ENCODE data around the gene XPNPEP2.

XPNPEP2 gene

DNA sequence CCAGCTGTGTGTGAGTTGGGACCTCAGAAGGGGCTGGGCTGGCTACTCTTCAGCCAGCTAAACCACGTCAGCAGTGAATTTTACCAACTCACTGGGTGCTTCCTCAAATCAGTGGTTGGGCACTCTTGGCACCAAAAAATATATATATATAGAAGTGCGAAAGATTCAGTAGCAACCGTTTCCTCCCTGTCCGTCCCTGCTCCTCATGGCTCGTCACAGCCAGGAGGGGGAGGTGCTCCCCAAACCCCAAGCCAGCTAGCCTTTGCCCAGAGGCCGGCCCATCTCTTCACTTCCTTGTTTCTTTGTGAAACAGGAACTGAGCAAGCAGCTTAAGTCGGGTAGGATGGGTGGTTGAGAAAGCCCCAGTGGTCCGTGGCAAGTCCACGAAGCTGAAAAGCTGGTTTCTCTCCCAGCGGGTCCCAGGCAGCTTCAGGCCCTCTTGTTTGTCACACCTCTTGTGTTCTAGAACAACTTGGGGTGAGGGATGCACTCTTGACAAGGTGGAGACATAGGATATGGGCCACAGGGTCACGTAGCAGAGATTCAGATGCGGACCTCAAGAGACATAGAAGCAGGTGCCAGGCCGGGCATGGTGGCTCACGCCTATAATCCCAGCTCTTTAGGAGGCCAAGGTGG, 34.1 kb downstream of the XPNPEP2 start:
- no peak for TF ChIP-seq ZNF274 (IDR thresholded peaks at IDR 0.05; ENCODE audit: low read depth, low read length)
- no peak overlapping the region for H3K4me3 ChIP-seq (ENCODE audit: low read length)

DNA sequence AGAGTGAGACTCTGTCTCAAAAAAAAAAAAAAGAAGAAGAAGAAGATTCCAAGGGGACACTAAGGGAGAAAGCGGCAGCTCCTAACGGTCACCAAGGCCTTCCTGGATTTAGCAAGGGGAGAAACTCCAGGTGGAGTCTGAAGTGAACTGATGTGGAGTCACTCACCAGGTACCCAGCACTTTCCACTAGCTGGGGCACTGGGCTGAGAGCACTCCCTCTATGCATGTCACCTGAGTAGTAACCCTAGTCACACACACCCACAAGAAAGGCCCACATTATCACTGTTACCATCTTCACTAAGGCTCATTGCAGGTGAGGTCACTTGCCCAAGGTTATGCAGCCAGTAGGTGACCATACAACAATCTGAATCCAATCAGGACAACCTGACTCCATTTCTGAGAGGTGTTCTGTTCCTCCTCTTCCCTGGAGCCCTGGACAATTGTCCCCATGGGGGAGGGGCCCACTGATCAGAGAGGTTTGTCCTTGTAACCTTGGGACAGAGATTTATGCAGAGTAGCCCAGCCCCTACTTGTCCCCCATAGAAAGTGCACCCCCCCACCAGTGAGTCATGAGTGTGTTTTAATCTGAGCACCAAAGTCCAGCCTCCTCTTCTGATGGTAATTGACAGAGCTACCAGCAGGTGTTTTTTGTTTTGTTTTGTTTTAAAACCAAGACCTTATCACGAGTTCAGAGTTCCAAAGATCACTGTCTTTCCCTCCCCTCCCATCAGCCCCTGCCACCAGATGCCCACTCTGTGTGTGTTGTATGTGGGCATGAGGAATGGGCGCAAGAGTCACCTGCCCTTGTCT, 35.1 kb downstream of the XPNPEP2 start:
- TF ChIP-seq ZNF274 (IDR thresholded peaks at IDR 0.05; ENCODE audit: low read depth, low read length), result no peak
- H3K4me3 ChIP-seq (ENCODE audit: low read length), result no peak overlapping the region

DNA sequence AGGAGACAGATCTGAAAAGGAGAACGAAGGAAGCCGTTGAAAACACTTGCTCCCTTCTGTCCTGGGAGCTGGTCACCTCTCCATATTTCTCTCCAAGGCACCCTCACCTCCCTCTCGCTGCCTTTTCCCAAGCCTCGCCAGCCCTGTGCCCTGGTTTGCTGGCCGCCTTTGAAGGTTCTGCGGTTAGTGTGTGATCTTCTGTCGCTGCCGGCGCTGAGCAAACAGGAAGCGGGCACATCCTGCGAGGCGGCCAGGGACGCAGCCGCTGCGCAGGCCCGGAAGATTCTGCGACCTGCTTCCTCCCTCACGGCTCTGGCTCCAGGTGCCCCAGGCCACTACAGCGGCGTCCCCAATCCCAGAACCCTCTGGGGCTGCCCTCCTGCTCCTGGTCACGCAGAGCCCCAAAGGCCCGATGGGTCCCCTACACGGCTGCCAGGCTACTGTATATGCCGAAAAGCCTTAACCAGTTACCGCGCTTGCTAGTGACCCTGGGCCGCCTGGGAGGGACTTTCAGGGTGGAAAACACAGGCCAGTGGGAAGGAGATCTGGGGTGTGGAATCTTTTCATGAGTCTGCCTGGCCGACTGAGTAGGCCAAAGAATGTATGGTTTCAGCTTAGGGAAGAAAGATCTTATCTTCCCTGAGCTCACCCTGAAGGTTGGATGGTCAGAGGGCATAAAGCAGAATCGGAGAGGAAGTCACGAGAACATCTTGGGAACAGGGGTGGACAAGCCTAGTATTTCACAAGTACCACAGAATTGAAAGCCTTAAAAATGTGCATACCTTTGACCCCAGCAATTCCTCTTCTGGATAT, 38.6 kb downstream of the XPNPEP2 start:
- TF ChIP-seq ZNF274 (IDR thresholded peaks at IDR 0.05; ENCODE audit: low read depth, low read length), result no peak

DNA sequence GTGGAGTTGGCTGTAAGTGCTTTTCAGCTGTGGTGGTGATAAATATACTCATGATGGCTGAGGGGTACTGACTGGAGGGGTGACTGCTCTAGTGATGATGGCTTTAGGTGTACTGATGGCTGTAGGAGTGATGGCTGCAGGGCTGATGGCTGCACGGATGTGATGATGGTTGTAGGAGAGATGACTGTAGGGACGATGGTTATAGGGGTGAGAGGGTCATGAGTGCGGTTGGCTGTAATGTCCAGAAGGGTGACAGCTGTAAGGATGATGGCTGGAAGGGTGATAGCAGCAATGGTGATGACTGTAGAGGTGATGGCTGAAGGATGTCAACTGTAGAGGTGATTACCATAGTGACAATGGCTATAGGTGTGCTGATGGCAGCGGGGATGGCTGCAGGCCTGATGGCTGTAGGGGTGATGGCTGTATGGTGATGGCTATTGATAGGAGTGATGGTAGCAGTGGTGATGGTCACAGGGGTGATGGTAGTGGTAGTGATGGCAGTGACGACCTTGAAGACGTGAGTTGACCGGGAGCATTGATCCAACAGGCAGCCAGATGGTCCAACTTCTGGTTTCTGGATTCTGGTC, 40.4 kb downstream of the XPNPEP2 start:
- H3K4me3 ChIP-seq (ENCODE audit: low read length), result peak overlapping the region; percentile 27; the same call in 1 of the 2 replicates
- no peak for TF ChIP-seq ZNF274 (IDR thresholded peaks at IDR 0.05; ENCODE audit: low read depth, low read length)

More for the DNA sequence above, 38.6 kb downstream of the XPNPEP2 start:
- peak overlapping the region; percentile 21; the same call in 1 of the 2 replicates for H3K4me3 ChIP-seq (ENCODE audit: low read length)

DNA sequence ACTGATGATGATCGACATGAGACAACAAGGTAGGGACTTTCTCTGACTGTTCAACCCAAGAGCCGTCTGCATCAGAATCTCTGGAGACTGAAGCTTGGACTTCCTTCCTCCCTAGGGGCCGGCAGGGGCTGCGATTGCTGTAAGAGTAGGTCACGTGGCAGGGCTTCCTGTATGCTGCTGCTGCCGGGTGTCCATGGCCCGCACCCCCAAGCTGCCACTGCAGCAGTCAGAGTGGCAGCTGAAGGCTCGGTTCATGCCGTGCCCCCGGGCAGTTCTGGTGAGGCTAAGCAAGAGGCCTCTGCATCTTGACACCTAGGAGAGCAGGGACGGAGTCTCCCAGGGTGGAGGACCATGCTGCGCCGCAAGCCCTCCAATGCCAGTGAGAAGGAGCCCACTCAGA, 41.0 kb downstream of the XPNPEP2 start, which contains the start of gene SASH3:
TSS of gene SASH3 (plus strand) at position 203 of the 400 bp plus-strand sequence. CDS start at position 352, 149 bp downstream.
- no peak for TF ChIP-seq ZNF274 (IDR thresholded peaks at IDR 0.05; ENCODE audit: low read depth, low read length)

DNA sequence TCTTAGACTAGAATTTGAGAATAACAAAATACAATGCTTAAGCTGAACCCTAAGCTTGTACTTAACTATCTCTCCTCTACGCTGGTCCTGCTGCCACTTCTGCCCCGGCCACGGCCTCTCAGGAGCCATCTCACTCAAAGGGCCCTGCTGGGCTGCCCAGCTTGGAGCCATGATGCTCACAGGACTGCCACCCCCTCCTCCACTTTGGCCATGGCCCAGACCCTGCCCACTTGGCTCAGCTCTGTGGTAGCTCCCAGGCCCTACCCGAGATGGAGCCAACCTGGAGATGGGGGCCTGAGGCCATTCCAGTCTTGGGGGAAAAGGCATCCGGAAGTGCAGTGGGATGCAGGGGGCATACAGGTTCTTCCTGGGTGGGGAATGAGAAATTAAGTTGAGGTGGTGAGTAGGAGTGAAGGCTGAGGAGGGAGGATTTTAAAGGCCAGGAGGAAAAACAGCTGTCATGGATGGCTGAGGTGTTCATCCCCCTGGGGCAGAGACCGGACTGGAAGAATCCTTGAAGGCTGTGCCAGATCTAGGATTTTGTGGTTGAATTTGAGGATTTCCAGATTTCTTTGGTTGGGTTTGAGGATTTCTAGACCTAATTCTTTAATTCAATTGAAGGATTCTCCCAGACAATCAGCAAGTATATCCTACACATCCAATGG, 41.8 kb downstream of the XPNPEP2 start:
- TF ChIP-seq ZNF274 (IDR thresholded peaks at IDR 0.05; ENCODE audit: low read depth, low read length), result no peak
- H3K4me3 ChIP-seq (ENCODE audit: low read length), result peak overlapping the region; percentile 73

More for the DNA sequence above, 41.0 kb downstream of the XPNPEP2 start, which contains the start of gene SASH3:
- peak within 1 kb of the TSS; percentile 73 for H3K4me3 ChIP-seq (ENCODE audit: low read length)

DNA sequence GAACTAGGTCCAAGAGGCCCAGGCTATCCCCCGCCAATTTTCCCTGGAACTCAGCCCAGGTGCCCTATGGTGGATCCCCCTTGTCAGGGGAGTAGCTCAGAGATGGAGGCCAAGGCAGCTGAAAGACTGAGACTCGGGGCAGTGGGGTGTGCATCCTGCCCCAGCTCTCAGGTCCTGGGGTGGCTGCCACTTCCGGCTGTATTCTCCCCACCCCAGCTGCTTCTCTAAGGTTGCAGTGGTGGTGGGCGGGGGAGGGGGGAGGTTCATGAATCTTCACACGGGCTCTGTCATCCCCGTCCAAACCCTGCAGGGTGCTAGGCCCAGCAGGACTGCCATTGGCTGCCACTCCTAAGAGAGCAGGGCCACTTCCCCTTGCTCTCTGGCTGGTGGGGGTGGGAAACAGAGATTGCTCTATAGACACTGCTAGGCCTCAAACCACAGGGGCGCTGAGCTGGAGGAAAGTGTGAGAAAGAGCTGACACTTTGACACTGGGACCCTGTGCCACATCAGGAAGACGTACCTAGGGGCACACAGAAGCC, 42.4 kb downstream of the XPNPEP2 start:
- no peak for TF ChIP-seq ZNF274 (IDR thresholded peaks at IDR 0.05; ENCODE audit: low read depth, low read length)
- H3K4me3 ChIP-seq (ENCODE audit: low read length), result peak overlapping the region; percentile 73

DNA sequence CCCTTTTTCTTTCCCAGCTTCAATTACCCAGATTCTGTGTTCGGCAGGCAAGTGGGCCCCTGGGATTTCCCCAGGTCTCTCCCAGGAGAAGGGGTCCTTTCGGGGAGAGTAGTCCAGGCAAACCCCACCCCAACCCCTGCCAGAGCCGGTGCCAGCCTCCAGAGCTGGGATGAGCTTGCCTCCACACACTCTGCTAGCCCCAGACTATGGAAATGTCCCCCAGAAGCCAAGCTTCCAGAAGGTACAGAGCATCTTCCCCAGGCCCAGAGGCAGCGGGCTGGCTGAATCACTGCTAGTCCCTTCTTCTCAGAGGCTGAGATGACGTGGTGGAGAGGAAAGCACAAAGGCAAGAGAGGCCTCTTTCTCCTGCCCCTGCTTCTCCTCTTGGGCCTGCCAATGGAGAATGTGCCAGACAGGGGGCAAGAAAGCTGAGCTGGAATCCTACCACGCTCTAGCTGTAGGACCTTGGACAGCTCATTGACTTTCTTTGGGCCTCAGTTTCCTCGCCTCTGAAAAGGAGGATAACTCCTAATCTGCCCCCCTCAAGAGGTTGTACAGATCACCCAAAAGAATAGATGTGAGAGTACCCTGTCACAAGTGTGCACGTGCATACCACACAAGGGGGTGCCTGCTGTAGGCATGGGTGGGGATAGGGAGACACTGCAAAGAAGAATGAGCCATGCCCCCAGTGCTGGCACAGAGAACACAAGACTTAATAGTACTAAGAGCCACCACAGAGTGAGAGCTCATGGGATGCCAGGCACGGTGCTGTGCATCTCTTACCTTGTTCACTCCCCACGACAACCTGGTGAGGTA, 43.1 kb downstream of the XPNPEP2 start:
- TF ChIP-seq ZNF274 (IDR thresholded peaks at IDR 0.05; ENCODE audit: low read depth, low read length), result no peak
- peak overlapping the region; percentile 73; the same call in 1 of the 2 replicates for H3K4me3 ChIP-seq (ENCODE audit: low read length)

DNA sequence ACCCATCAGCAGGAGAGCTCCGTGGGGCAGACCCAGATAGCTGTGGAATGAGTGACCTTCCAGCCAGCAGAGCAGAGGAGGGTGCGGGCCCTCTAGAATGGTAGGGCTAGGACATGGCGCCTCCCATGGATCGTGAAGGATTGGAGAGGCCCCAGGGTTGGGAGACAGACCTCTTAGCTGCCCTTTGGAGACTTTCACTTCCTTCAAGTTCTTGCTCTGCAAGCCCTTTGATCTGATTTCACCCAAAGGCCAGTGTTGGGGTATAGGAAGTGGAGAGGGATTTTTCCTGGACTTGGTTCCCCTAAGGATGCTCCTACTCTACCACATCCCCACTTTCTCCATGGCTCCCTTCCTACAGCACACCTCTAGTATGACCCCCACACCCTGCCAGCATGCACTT, 43.9 kb downstream of the XPNPEP2 start:
- H3K4me3 ChIP-seq (ENCODE audit: low read length), result peak overlapping the region; percentile 73; the same call in 1 of the 2 replicates
- no peak for TF ChIP-seq ZNF274 (IDR thresholded peaks at IDR 0.05; ENCODE audit: low read depth, low read length)

DNA sequence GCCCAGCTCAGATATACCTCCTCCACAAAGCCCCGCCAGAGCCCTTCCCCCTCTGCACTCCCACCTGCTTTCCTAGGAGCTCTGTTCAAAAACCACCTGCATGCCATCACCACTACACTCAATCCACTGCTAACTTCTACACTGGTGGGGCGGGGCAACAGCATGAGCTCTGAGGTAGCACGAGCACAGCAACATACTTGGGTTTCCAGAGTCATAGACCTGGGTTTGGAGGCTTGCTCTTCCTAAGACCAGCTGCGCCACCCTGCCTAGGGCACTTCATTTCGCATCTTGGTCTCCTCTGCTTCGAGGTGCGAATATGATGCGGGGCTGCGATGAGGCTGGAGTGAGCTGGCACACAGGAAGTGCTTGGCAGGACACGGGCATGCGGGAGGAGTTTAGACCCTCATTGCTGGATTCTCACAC, 44.5 kb downstream of the XPNPEP2 start:
- peak overlapping the region; percentile 73; the same call in 1 of the 2 replicates for H3K4me3 ChIP-seq (ENCODE audit: low read length)
- TF ChIP-seq ZNF274 (IDR thresholded peaks at IDR 0.05; ENCODE audit: low read depth, low read length), result no peak

DNA sequence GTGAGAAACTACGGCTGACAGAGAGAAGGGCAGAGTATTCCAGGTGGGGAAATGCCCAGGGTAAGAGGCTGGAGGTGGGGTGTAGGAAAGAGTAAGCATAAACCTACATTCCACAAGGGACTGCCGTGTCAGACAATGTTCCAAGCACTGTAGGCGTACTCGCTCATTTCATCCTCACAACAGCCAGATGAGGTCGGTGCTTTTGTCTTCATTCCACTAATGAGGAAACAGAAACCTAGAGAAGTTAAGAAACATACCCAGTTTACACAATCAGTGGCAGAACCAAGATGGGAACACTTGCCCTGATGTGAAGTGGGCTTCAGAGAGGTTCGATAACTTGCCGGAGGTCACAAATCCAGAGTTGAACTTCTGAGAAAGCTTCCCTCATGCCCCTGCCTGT, 45.6 kb downstream of the XPNPEP2 start:
- peak overlapping the region; percentile 73; the same call in 1 of the 2 replicates for H3K4me3 ChIP-seq (ENCODE audit: low read length)
- no peak for TF ChIP-seq ZNF274 (IDR thresholded peaks at IDR 0.05; ENCODE audit: low read depth, low read length)
